Measurements from ENCODE around the gene SNX32.
A peak's percentile ranks its signal among the peaks of the same experiment; 100 is the strongest.
"Not testable (repeated sequence)": the region's sequence is repeated elsewhere in the genome, so short reads cannot be mapped to it uniquely, and the experiment has no call there.

Gene SNX32

DNA sequence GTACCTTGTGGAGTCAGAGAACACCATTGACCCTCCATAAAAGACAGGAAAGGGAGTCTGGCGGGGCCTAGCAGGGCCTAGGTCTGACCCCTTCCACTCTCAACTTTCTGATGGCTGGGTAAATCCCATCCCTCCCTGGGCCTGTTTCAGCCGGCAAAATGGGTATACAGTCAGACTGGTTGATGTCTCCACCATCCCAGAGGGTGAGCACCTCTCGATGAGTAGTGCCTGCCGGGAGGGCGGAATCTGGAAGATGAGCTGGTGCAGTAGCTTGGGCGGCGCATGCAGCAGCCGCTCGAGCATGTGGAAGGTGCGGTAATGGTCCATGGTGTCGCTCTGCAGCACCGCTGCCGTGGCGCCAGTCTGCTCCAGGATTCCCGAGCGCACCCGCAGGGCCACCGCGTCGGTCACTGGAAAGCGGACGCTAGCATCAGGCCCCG lies 54.0 kb downstream of the SNX32 start:
- no peak for DNase-seq

DNA sequence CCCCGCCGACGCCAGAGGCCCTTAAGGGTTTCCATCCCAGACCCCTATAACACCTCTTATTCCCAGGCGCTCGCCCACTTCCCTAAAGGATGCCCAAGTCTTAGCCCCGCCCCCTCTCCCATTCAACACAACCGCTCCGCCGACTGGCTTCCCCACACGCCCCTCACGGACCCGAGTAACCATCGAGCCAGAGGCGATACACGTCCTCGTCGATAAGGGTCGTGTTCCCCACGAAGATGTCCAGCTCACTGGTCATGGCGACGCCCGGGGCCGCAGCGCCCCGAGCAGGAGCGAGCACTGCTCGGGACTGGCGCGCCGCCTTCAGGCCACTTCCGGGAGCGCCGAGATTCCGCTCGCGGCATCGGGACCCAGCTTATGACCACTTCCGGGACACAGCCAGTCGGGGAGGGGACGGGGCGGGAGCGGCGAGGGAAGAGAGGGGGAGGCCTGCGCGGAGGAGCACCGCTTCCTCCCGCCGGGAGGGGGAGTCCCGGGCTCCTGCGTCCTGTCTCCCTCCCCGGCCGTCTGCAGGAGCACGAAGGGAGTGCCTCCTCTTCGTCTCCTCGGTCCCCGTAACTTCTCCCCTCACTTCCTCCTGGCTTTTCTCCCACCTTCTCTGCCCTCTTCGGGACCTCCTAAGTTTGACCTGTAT lies 54.5 kb downstream of the SNX32 start, which contains the start of gene FIBP:
Gene FIBP, minus strand, starts transcription at position 309 of the 652 bp plus-strand sequence. Its CDS starts 53 bp downstream, at position 256.
- peak; percentile 88 for DNase-seq

DNA sequence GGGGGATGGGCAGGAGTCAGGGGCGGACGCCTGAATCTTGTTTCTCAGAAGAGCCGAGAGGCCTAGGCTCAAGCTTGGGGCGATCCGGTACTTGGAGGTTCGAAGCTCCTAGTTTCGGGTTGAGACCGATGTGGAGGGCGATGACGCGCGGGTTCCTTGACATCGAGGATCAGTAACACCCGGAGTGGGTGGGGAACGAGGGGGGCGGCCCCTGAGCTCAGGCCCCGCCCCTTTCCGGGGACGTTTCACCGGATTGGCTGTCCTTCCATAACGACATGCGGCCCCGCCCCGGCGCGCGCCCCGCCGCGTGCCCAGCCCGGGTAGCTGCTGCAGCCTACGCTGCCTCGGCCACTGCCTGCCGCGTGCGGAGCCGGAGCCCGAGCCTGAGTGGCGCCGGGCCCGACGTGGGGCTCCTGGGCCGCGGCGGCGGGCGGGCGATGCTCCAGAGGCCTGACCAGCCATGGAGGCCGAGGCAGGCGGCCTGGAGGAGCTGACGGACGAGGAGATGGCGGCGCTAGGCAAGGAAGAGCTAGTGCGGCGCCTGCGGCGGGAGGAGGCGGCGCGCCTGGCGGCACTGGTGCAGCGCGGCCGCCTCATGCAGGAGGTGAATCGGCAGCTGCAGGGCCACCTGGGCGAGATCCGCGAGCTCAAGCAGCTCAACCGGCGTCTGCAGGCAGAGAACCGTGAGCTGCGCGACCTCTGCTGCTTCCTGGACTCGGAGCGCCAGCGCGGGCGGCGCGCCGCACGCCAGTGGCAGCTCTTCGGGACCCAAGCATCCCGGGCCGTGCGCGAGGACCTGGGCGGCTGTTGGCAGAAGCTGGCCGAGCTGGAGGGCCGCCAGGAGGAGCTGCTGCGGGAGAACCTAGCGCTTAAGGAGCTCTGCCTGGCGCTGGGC lies 56.8 kb downstream of the SNX32 start, which contains the start of gene CCDC85B:
Gene CCDC85B, plus strand, starts transcription at position 350 of the 895 bp plus-strand sequence. Its CDS starts 111 bp downstream, at position 461.
- DNase-seq: peak; percentile 86

DNA sequence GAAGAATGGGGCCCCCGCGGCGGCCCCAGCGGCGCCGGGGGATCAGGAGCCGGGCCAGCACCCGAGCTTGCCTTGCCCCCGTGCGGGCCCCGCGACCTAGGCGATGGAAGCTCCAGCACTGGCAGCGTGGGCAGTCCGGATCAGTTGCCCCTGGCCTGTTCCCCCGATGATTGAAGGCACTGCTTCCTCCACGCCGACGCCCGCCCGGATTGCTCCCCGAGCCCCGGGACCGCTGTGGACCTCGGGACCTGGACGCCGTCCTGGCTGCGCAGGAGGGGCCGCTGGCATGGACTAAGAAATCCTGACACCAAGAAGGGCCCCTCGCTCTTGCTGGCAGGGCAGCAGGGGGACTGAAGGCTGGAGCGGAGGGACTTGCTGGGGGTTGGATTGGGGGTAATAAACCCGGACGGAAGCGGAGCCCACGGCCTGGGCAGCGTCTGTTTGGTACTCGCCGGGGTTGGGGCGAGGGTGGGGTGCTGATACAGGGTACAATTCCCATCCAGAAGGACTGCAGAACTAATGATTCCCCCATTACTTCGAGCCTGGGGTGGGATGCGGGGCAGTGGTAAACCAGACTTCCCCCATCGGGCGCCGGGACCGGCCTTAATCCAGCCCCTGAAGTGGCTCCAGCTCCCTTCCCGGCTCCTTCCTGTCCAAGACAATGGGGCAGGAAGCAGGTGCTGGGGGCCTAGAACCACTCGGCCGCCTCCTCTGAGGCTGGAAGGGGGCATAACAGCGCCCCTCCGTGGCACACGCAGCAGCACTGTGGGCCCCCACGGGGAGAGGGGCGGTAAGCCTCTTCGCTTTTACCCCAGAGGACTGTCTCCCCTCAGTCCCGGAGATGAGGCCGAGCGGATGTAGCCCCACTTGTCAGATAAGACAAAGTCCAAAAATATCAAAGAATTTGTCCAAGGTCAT lies 57.7 kb downstream of the SNX32 start:
- DNase-seq: no peak

DNA sequence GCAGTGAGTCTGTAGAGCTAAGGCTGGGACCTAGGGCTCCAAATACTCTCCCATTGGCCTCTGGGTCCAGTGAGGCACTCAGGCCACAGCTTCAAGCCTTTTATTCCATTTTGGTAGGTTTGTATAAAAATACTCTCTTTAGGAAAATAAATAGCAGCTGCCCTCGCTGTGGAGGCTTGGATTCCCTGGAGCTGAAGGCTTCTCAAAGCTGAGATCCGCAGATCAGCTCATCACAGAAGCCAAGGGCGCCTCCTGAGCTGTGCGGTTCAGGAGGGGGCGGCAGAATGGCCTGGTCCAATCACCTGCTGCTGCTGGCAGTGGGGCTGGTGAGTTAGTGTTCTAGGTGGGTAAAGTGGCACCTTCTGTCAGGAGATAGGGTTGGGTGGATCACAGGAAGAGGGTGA lies 58.4 kb downstream of the SNX32 start:
- not testable (repeated sequence) for DNase-seq

DNA sequence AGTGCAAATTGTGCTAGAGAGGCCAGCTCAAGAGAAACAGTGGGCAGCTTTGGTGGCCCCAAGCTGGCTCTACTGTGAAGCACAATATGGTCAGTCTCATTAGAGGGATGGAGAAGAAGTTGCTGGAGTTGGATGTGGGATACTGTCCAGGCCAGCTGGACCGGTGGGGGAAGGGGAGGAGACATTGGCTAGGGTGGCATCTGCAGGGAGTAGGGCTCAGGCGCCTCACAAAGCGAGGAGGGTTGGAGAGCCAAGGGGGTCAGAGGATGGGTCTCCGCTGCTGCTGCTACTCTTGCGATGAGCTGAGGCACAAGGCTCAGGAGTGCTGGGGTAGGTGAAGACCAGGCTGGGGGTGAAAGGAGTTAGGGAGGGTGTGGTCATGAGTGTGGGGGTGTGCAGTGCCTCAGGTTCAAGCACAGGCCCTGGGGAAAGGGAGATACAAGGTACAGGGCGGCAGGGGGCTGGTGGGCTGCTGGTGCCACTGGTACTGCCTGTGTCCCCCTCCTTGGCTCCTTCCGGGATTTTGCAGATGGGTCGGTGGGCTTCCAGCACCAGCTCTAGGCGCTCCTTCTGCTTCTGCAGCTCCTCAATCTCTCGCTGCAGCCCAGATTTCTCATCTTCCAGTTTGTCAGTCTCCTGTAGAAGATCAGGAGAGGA lies 59.0 kb downstream of the SNX32 start:
- no peak for DNase-seq

DNA sequence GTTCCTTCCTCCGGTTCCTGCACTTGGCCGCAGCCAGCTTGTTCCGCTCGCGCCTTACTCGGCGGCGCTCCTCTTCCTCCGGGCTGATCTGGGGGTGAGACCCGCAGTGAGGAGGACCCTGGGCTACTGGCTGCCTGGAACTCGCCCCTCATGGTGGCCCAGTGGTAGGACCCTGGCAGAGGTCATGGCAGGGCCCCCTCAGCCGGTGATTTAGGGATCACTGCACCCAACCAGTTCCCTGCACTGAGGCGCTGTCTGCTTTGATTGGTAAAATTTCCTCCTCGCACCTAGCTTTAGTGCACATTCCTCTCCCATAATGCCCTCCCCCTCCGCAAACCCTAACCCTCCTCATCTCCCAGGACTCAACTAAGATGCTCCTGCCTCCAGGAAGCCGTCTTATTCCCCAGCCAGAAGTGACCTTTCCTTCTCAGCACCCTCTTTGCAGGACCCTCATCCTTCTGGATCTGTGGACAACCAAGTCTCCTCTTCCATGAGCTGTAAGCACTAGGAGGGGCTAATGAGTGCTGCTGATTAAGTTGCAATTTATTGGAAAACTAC lies 60.4 kb downstream of the SNX32 start:
- DNase-seq: no peak

DNA sequence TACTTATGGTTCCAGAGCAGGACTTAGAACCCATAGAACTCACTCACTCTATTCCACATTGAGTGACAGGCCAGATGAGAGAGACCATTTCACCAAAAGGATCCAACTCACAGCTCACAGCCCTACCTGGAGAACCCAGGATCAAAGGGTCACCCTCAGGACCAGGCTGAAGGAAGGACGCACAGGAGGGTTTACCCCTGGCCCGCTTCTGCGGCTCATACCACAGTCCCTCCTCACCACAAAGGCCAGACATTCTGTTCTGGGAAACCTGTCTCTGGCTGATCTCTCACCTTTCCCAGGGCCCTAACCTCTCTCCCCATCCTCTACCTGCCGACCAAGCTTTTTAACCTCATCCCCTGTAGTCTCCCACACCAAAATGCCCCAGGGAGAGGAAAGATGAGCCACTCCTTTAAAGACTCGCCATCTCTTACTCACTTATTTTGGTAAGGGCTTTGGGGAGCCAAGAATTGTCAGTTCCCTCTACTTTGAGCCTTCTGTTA lies 61.8 kb downstream of the SNX32 start:
- DNase-seq: no peak

DNA sequence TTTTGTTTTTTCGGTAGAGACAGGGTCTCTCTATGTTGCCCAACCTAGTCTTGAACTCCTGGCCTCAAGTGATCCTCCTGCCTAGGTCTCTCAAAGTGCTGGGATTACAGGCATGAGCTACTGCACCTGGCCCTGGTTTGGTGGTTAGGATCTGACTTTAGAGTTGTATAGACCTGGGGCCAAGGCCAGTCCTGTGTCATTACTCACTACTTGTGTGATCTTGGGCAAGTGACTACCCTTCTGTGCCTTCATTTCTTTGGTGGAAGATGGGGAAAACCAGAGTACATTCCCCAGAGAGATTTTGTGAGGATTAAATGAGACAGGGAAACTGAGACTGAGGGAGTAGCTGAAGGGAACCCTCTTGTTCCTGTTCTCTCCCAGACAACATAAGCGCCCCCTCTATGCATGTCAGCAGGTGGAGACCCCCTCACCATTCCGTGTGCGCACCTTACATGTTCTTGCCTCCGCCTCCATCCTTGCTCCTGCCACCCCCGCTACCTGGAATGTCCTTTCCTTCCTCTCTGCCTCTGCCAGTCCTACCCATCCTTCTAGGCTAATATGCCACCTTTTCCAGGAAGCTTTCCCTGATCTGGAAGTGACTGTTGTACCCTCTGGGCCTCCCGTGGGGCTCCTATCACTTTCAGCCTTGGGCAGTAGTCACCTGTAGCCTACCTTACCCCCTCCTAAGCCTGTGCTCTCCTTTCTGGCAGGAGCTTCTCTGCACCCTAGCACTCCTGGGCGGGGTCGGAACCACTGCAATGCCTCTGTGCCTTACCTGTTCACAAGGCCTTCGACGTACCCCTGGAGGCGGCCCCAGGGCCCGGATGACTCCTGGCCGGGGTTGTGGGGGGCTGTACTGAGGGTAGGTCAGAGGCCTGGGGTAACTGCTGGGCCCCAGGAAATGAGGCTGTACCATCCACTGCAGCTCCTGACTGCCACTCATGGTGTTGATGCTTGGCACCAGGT lies 62.6 kb downstream of the SNX32 start:
- DNase-seq: no peak

DNA sequence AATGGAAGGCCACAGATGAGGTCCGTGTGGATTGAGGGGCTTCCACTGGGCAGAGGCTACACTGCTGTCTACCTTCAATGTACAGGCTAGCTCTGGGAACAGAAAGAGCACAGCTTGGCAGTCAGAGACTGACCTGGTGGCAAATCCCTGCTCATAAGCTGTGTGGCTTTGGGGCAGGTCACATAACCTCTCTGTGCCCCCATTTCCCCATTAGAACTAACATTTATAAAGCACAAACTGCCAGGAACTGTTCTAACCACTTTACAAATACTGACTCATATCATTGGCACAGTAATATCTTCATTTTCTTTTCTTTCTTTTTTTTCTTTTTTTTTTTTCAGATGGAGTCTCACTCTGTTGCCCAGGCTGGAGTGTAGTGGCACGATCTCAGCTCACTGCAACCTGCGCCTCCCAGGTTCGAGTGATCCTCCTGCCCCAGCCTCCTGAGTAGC lies 63.3 kb downstream of the SNX32 start:
- no peak for DNase-seq

DNA sequence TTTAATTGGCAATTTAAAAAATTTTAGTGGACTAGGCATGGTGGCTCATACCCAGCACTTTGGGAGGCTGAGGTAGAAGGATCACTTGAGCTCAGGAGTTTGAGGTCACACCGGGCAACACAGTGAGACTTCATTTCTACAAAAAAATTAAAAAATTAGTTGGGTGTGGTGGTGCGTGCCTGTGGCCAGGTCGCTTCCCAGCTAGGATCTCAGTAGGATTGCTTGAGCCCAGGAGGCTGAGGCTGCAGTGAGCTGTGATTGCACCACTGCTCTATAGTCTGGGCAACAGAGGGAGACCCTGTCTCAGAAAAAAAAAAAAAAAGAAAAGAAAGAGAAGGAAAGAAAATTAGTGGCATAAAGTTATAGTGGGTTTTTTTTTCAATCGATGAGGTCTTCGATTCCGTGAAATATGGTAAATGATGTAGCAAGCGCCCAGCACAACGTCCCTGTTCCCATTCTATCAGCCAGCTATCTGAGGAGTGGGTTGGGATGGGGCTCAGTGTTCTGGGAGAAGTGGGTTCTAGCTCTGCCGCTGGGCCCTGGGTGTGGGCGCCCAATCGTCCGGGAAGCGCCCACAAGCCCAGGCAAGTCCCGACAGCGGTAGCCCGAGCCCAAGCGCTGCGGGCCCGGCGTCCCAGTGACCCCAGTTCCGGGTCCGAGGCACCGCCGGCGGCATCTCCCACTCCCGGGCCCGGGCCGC lies 65.0 kb downstream of the SNX32 start:
- DNase-seq: no peak

DNA sequence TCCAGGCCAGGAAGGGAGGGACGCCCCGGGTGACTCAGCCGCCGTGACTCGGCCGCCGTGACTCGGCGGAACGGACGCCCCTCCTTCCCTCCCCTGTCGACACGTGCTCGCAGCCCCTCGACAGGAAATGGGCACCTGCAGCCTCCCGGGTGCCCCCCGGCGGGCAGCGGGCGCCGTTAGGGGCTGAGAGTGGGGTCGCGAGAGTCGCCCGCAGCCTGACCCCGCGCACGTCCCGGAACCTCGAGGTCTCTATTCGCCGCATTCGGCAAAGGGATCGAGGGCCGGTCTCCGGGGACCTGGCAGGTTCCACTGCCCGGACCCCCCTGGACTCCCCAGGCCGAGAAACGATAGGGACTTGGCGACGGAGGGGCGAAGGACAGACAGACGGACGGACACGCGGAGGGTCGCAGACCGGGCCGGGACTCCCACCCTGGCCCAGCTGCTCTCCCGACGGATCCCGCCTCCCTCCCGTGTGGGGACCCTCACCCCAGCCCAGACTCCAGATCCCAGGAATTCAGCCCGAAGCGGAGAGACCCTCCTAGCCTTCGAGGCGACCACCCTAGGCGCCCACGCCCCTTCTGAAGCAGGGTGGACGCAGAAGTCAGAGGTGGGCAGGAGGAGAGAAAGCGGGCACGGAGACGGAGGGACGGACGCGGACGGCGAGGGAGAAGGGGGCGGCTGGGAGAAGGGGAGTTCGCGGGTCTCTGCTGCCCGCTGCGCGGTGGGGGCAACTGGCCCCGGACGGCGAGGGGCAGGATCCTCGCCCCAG lies 65.8 kb downstream of the SNX32 start:
- DNase-seq: no peak

DNA sequence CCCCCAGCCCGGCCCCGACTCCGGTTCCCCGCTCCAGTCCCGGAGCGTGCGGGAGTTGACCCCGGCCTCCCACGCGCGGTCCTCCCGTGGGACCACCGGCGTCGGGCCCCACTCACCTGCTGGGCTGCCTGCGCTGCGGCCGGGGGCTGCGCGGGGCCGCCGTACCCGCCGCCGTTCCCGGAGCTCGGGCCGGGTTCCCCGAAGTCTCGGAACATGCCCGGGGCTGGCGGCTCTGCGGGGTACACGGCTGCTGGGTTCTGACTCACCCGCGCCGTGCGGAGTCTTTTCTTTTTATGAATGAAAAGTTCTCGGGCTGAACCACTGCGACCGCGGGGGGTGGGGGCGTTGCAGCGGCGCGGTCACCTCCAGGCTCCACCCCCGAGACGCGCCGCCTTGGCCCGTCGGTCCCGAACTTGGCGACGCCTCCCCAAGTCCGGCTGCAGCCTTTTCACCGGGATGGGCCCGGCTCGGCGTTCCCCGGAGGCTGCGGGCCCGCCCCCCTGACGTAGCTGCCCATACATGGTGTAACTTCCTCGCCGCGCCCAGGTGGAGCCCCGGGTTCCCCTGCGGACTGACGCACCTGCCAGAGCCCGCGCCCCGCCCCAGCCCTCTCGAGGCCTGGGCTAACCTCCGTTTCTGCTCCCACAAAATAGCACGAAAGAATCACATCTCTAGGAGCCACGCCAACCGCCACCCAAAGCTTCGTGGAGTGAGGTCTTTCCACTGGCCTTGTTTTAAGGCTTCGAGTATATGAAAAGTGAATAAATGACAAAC lies 66.5 kb downstream of the SNX32 start, which contains the start of gene FOSL1:
Gene FOSL1, minus strand, starts transcription at position 264 of the 774 bp plus-strand sequence. Its CDS starts 49 bp downstream, at position 215.
- DNase-seq: no peak

DNA sequence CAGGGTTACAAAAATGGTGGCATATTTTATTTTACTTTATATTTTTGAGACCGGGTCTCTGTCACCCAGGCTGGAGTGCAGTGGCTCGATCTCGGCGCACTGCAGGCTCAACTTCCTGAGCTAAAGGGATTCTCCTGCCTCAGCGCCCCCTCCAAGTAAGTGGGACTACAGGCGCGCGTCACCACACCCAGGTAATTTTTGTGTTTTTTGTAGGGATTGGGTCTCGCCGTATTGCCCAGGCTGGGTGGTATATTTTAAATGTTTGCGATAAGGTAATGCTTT lies 67.1 kb downstream of the SNX32 start:
- DNase-seq: no peak

DNA sequence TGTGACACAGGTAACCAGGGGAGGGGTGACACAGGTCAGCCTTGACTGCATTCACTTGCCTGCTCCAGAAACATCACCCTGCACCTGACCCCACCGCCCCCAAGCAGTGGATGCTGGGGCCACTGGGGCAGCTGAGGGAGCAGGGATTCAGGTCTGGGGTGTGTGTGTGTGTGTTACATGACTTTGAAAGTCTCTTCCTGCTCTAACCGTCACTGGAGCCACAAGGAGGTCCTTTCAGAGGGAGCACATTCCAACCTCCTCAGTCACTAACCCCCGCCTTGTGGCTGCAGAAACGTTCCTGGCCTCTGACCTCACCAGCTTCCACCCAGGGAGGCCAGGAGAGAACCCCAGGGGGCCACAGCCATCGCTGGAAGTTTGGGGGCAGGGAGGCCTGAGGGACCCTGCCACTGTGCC lies 69.3 kb downstream of the SNX32 start:
- no peak for DNase-seq

Measured in NCI-H1694 treated with DMSO at 0.1 percent for 48 hours (cell line).